COLO668 (cell line): ENCODE measurements around the gene CDH4.

Source experiments
- DNase-seq: peaks from one replicate; lab custom pipeline; 2025; ENCODE audit not compliant: unreplicated experiment; lab: John Stamatoyannopoulos, UW

CDH4 gene

GRCh38 chr20:61619751-61620150 is 367.7 kb downstream of the CDH4 start:
- no peak for DNase-seq

GRCh38 chr20:61620174-61620573 is 368.1 kb downstream of the CDH4 start:
- no peak for DNase-seq

- no peak for DNase-seq
These were observed 369.1 kb downstream of the CDH4 start for GRCh38 chr20:61621035-61621730.

GRCh38 chr20:61621852-61622251 is 369.8 kb downstream of the CDH4 start:
- DNase-seq = no peak

DNA sequence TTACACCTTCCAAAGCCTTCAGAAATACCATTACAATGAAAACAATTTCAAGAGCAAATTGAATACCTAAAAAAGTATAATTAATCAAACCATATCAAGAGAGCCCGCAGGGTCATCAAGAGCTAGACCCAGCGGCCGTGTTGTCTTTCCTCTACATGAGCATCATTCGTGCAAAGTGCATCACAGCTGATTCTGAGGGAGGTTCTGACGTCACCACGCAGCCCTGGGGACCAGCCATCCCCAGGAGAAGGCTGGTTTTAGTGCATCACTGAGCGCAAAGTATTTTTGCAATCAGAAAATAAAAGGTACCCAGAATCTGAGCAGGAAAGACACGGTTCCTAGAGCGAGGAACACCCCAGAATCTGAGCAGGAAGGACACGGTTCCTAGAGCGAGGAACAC is 371.4 kb downstream of the CDH4 start:
- DNase-seq = no peak

GRCh38 chr20:61625246-61625645 is 373.2 kb downstream of the CDH4 start:
- DNase-seq = no peak

DNA sequence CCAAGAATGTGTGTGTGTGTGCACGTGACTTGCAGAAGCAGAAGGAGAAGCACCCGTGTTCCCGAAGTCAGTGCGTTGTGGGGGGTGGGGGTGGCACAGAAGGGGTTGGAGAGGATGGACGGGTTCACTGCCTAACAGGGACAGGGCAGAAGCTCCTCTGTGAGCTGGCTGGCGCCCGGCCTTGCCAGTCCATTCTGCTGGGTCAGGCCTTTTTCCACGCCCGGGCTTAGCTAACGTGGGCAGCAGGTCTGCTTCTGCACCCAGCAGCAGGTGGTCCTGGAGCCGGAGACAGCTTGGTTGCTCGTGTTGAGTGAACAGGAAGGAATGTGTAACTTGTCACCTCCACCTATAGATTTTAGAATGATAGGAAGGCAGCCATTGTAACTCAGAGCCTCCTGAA is 374.4 kb downstream of the CDH4 start:
- DNase-seq = no peak

DNA sequence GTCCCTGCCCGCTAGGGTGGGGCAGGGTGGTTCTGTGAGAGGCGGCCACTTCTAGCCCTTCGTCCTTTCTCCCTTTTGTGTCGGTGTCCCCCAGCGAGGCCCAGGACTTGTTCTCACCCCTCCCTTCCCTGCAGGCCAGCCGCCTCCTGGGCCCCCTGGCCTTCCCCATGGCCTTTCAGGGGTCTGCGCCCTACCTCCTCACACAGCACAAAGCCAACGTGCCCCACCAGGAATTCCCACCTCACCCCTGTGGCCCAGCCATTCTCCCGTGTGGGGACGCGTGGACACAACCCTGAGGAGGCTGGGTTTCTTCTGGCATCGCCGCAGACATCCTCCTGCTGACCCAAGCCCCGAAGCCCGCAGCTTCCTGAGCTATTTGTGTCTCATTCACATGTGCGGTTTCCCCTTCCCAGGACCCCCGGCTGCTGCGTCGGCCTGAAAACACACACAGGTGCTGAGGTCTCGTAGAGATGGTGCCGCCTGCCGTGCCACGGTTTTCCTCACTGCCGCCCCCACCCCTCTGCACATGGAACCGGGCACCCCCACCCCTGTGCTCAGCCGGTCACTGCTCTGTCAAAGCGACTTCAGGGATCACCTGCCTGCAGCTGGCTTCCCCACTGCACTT is 375.8 kb downstream of the CDH4 start:
- DNase-seq = no peak

- no peak for DNase-seq
These were observed 376.4 kb downstream of the CDH4 start for GRCh38 chr20:61628480-61628879.

GRCh38 chr20:61628901-61629601 is 377.0 kb downstream of the CDH4 start:
- DNase-seq = no peak

DNA sequence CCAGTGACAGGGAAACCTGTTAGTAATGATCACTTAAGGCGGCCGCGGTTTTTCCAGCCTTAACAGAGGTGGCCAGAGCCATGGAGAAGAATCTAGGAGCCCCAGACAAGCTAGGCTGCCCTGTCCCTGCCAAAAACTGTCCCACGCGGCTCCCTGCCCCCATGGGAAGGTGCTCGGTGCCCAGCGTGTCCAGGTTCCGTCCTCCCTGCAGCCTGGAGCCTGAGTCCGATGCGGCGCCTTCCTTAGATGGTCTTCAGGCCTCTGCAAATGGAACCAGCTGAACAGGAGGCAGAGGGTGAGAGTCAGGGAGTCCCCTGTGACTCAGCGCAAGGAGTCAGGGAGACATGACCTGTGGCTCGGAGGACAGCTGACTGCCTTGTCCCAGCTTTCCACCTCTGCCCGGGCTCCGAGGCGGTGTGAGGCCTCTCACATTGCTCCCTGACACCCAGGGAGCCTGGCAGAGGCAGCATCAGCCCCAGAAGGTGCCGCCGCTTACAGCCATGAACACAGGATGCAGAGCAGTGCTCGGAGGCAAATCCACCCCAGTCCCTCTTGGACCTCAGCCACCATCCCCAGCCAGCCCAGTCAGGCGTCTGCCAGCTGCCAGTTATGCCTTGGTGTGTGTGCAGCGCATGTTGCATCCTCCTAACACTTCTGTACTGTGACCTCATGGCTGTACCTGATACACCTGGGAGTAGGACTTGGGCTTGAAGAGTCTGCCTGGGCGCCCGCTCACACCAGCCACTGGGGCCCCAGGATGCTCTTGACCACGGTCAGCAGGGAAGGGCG is 377.7 kb downstream of the CDH4 start:
- DNase-seq = no peak

- no peak for DNase-seq
These were observed 378.3 kb downstream of the CDH4 start for GRCh38 chr20:61630391-61630650.

GRCh38 chr20:61630816-61631215 is 378.8 kb downstream of the CDH4 start:
- DNase-seq = no peak

DNA sequence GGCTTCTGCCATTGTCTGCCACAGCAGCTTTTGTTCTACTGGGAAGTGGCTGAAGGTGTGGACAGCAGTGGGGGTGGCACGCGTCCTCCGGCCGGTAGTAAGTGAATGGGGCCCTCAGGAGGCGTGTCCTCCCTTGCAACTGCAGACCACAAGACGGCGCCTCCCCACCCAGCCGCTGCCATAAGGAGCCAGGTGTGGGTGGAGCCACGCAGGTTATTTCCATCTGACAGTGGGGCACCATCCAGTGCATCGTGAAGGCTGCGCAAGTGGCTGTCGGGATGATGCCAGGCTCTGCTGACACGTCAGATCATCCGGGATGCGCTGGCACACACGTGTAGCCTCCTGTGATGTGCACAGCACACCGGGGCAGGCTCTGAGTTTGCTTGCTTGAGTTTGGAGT is 379.7 kb downstream of the CDH4 start:
- DNase-seq = no peak

DNA sequence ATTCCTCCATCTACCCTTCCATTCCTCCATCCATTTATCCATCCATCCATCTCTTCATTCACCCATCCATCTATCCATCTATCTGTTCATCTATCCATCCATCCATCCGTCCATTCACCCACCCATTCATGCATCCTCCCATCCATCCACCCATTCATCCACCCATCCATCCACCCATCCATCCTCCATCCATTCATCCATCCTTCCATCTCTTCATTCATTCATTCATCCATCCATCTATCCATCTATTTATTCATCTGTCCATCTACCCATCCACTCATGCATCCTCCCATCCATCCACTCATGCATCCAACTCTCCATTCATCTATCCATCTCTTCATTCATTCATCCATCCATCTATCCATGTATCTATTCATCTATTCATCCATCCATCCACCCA is 380.9 kb downstream of the CDH4 start:
- no peak for DNase-seq

DNA sequence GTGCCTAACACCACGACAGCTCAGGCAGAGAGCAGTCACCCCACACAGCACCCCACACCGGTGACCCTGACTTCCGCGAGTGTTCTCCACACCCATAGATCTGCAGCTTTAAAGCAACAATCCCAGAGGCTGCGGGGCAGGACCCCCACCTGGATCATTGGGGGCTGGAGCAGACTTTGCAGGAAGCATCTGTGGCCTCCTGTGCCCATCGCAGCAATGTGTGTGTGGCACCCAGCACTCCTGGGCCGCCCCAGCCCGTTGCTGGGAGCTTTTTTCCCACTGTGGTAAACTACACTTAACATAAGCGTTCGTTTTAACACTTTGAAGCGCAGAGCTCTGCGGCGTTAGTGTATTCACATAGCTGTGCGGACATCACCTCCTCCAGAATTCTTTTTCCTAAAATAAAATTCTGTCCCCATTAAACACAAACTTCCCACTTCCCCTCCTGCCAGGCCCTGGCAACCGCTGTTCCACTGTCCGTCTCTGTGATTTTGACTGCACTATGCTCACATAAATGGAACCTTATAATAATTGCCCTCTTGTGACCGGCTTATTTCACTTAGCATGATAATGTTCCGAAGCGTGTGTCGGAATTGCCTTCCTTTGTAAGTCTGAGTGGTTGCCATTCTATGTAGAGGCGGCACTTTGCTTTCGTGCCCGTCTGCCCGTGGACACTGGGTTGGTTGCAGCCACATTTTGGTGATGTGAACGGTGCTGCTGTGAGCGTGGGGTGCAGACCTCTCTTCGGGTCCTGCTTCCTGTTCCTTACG is 382.5 kb downstream of the CDH4 start:
- DNase-seq = no peak

GRCh38 chr20:61635721-61636455 is 383.8 kb downstream of the CDH4 start:
- no peak for DNase-seq

GRCh38 chr20:61636531-61637116 is 384.6 kb downstream of the CDH4 start:
- DNase-seq = no peak

GRCh38 chr20:61638802-61639585 is 386.9 kb downstream of the CDH4 start:
- no peak for DNase-seq
